ENCODE measurements around the gene DEPDC5.

DEPDC5 gene

DNA sequence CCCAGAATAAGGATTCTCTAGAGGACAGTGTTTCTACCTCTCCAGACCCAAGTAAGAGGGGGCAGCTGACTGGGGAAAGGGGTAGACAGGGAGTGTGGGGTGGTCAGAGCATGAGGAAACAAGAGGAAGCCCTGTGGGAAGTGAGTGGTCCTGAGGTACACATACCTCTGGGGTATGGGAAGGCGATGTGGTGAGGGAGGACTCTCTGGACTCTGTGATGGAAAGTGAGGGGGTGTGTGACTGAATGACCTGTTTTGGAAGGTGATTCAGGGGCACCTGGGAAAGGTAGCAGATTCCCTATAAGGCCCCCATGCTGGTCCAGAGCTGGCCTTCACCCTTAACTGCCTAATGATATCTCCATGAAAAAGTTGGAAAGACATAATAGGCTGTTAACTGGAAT lies 80.1 kb downstream of the DEPDC5 start:
- Histone ChIP-seq H3K4me3 (no peak overlapping the region), H3K9me3 (no peaks in the 10 kb centered on the region), H3K4me1 (no peaks in the 10 kb centered on the region), H3K36me3 (replicated peaks) (peaks cover 4% of the 10 kb centered on the region; the same call in 1 of the 2 replicates), H3K27me3 (ENCODE audit: low read depth) (0 out of 2 replicates have a peak, but pooled peaks cover 3% of the 10 kb centered on the region)
- no peak for DNase-seq (ENCODE audit: low spot score in 2 of 2)
- in situ Hi-C loops (cut with MboI; ENCODE audit: low sequenced_read_pairs) = no loop called here

DNA sequence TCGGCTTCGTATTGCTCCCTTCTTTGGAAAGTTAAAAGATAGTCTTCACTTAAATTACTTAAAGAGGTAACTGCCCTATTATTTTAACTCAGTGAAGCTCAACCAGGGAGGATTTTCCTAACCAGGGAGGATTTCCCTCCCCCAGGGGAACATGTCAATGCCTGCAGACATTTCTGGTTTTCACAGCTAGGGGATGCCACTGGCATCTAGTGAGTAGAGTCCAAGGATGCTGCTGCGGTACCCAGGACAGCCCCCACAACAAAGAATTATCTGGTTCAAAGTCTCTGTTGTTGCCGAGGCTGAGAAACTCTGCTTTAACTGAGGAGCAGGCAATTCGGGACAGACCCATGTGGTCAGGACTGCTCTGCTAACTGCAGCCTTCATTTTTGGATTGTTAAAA lies 82.2 kb downstream of the DEPDC5 start:
- H3K36me3 ChIP-seq (replicated peaks) = 0 out of 2 replicates have a peak, but pooled peaks cover 1% of the 10 kb centered on the region
- H3K4me3 ChIP-seq = no peak overlapping the region
- no peaks in the 10 kb centered on the region for H3K9me3 ChIP-seq
- DNase-seq (ENCODE audit: low spot score in 2 of 2) = no peak
- no peaks in the 10 kb centered on the region for H3K4me1 ChIP-seq
- in situ Hi-C loops (cut with MboI; ENCODE audit: low sequenced_read_pairs) = no loop called here
- 0 out of 2 replicates have a peak, but pooled peaks cover 2% of the 10 kb centered on the region for H3K27me3 ChIP-seq (ENCODE audit: low read depth)

DNA sequence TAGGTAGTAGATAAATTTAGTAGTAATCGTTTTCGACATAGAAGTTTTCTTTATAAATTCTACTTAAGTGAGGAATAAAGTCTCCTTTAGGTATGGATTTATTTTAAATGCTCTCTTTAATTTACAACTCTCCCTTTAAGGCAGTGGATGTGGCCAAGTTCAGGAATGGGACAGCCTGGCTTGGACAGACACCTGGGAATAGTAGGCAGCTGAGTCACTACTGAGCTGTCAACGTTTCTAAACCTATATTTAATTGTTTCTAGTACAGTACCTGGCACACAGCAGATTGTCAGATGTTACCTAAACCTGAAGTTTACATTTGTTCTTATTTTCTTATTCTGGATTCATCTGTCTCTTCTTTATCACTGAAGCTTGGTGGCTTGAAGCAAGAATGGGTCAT lies 85.1 kb downstream of the DEPDC5 start:
- DNase-seq (ENCODE audit: low spot score in 2 of 2) = no peak
- no peaks in the 10 kb centered on the region for H3K4me1 ChIP-seq

DNA sequence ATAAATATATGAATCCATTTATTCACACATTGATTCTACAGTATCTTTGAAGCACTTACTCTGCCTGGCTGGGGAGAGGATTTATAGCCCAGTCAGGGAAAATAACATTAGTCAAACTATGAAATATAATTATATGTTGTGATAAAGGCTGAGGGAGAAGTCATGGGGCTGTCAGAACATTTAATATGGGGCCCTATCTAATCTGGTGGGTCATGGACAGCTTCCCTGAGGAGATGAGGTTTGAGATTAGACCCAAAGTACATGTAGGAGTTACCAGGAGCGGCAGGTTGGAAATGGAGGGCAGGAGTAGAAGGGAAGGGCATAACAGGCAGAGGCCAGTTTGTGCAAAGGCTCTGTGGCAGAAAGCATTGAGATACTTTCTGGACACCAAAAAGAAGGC lies 86.2 kb downstream of the DEPDC5 start:
- H3K36me3 ChIP-seq (replicated peaks) = peaks cover 3% of the 10 kb centered on the region; the same call in 1 of the 2 replicates
- no peaks in the 10 kb centered on the region for H3K4me1 ChIP-seq
- in situ Hi-C loops (cut with MboI; ENCODE audit: low sequenced_read_pairs) = no loop called here
- H3K27me3 ChIP-seq (ENCODE audit: low read depth) = no peaks in the 10 kb centered on the region
- H3K4me3 ChIP-seq = no peak overlapping the region
- H3K9me3 ChIP-seq = no peaks in the 10 kb centered on the region
- no peak for DNase-seq (ENCODE audit: low spot score in 2 of 2)

More for the DNA sequence above, 85.1 kb downstream of the DEPDC5 start:
- in situ Hi-C loops (cut with MboI; ENCODE audit: low sequenced_read_pairs) = no loop called here
- no peaks in the 10 kb centered on the region for H3K27me3 ChIP-seq (ENCODE audit: low read depth)
- H3K36me3 ChIP-seq (replicated peaks) = no peaks in the 10 kb centered on the region
- H3K9me3 ChIP-seq = no peaks in the 10 kb centered on the region
- no peak overlapping the region for H3K4me3 ChIP-seq

DNA sequence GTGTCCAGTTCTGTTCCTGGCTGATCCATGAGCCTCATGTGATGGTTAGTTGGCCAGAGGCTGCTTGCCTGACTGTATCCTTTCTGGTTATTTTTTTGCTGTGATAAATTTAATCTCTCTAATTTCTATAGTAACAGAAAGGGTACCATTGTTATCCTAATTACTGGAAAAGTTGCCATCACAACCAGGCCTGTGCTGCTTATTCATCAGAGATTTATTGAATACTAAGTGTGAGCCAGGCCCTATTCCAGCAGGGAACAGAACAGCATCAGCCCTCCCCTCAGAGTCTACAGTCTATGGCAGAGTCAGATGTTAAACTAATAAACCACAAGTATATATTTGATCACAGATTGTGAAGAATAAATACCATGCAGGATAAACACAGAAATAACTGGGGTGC lies 86.8 kb downstream of the DEPDC5 start:
- no peaks in the 10 kb centered on the region for H3K4me1 ChIP-seq
- in situ Hi-C loops (cut with MboI; ENCODE audit: low sequenced_read_pairs) = no loop called here
- no peak for DNase-seq (ENCODE audit: low spot score in 2 of 2)
- H3K27me3 ChIP-seq (ENCODE audit: low read depth) = no peaks in the 10 kb centered on the region
- H3K36me3 ChIP-seq (replicated peaks) = peaks cover 4% of the 10 kb centered on the region; the same call in 1 of the 2 replicates
- H3K4me3 ChIP-seq = no peak overlapping the region
- H3K9me3 ChIP-seq = no peaks in the 10 kb centered on the region

DNA sequence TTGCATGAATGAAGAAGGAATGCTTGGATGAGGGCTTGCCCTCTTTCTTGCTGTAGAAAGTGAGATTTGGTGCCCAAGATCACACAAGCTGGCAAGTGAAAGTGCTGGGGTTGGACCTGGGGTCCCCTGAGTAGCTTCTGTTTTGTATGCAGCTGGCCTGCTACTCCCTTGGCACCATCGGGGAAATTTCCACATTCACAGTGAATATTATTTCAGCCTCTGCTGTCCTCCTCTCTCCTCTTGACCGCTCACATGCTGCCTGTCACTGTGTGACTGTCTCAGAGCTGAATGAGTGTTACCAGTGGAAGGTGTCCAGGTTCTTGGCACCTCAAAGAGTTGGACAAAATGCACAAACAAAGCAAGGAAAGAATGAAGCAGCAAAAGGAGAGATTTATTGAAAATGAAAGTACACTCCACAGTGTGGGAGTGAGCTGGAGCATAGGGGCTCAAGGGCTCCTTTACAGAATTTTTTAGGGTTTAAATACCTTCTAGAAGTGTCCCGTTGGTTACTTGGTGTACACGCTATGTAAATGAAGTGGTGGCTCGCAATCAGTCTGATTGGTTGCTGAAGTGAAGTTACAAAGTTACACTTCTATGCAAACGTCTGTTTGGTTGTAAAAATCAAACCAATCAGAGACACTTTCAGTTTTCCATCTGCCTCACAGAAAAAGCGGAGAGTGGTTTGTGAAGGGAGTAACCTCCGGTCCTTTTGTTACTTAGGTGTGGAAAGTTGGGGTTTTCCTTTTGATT lies 87.4 kb downstream of the DEPDC5 start:
- no peaks in the 10 kb centered on the region for H3K27me3 ChIP-seq (ENCODE audit: low read depth)
- no peak for DNase-seq (ENCODE audit: low spot score in 2 of 2)
- H3K4me1 ChIP-seq = no peaks in the 10 kb centered on the region
- in situ Hi-C loops (cut with MboI; ENCODE audit: low sequenced_read_pairs) = no loop called here
- no peak overlapping the region for H3K4me3 ChIP-seq
- no peaks in the 10 kb centered on the region for H3K9me3 ChIP-seq
- peaks cover 7% of the 10 kb centered on the region for H3K36me3 ChIP-seq (replicated peaks)

DNA sequence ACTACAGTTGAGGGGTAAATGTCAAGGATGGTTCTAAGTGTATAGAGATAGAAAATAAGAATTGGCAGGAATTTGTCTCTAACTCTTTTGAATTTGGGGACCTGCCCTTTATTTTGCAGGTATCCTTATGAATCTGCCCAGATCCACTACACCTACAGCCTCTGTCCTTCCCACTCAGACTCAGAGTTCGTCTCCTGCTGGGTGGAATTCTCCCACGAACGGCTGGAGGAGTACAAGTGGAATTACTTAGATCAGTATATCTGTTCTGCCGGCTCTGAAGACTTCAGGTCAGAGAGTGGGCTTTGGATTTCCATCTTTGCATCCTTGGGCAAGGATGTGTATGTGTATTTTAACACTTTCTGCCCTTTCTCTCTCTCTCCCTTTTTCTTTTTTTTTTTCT lies 89.7 kb downstream of the DEPDC5 start:
- Histone ChIP-seq H3K4me1 (no peaks in the 10 kb centered on the region), H3K36me3 (replicated peaks) (peaks cover 25% of the 10 kb centered on the region), H3K27me3 (ENCODE audit: low read depth) (no peaks in the 10 kb centered on the region), H3K9me3 (no peaks in the 10 kb centered on the region; the same call in 1 of the 2 replicates), H3K4me3 (no peak overlapping the region)
- DNase-seq (ENCODE audit: low spot score in 2 of 2) = no peak
- in situ Hi-C loops (cut with MboI; ENCODE audit: low sequenced_read_pairs) = no loop called here

DNA sequence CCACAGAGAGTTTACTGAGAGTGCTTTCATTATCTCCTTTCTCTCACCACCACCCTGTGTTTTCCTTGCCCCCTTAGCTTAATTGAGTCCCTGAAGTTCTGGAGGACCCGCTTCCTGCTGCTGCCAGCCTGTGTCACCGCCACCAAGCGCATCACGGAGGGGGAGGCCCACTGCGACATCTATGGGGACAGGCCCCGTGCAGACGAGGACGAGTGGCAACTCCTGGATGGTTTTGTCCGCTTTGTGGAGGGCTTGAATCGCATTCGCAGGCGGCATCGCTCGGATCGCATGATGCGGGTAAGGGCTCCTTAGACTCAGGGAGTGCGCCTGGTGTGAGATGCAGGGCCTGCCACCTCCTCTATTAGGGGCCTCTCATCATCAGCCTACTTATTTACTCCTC lies 91.1 kb downstream of the DEPDC5 start:
- in situ Hi-C loops (cut with MboI; ENCODE audit: low sequenced_read_pairs) = no loop called here
- no peak for DNase-seq (ENCODE audit: low spot score in 2 of 2)
- Histone ChIP-seq H3K4me3 (no peak overlapping the region), H3K27me3 (ENCODE audit: low read depth) (no peaks in the 10 kb centered on the region), H3K9me3 (no peaks in the 10 kb centered on the region; the same call in 1 of the 2 replicates), H3K4me1 (no peaks in the 10 kb centered on the region), H3K36me3 (replicated peaks) (peaks cover 30% of the 10 kb centered on the region)

DNA sequence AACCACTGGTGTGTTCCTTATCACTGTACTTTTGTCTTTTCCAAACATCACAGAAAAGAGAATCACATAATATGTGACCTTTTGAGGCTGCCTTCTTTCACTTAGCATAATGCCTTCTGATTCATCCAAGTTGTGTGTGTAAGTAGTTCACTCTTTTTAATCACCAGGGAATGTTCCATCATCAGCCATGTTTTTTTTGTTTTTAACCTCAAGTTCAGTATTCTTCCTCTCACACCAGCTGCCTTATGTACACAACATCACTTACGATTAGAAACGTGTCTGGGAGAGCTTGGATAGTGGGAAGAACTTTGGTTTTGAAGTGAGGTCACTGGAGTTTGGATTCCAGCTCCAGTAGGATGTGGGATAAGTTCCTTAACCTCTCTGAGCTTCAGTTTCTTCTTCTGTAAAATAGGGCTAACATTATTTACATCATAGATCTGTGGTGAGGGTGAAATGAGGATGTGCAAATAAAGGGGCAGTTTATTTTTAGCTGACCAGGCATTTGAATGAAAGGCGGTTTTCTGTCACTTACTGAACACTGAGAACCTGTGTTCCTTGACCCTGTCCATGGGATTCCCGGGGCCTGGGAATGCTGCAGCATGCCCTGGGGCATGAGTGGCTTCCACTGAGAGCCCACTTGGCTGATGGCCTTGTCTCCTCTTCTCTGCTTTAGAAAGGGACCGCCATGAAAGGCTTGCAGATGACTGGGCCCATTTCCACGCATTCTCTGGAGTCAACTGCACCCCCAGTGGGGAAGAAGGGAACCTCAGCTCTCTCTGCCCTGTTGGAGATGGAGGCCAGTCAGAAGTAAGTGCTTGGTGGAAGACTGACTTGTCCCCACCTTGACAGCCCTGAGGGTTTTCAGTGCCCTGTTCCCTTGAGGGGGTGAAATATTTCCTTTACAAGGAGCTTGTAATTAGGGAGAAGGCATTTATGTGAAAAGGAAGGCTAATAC lies 92.6 kb downstream of the DEPDC5 start:
- Histone ChIP-seq H3K4me1 (no peaks in the 10 kb centered on the region), H3K27me3 (ENCODE audit: low read depth) (no peaks in the 10 kb centered on the region), H3K9me3 (no peaks in the 10 kb centered on the region; the same call in 1 of the 2 replicates), H3K4me3 (no peak overlapping the region), H3K36me3 (replicated peaks) (peaks cover 30% of the 10 kb centered on the region)
- in situ Hi-C loops (cut with MboI; ENCODE audit: low sequenced_read_pairs) = no loop called here
- peak in 1 of 2 experiments; percentile 13 for DNase-seq (ENCODE audit: low spot score in 2 of 2)

DNA sequence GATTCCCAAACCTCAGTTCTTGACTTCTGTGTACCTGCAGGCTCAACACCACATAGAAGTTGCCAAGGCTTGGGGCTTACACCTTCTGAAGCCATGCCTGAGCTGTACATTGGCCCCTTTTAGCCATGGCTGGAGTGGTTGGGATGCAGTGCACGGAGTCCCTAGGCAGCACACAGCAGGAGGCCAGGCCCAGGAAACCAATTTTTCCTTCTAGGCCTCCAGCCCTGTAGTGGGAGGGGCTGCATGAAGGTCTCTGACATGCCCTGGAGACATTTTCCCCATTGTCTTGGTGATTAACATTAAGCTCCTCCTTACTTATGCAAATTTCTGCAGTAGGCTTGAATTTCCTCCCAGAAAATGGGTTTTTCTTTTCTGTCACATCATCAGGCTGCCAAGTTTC lies 94.6 kb downstream of the DEPDC5 start:
- no peaks in the 10 kb centered on the region; the same call in 1 of the 2 replicates for H3K9me3 ChIP-seq
- H3K4me1 ChIP-seq = no peaks in the 10 kb centered on the region
- peaks cover 30% of the 10 kb centered on the region for H3K36me3 ChIP-seq (replicated peaks)
- in situ Hi-C loops (cut with MboI; ENCODE audit: low sequenced_read_pairs) = no loop called here
- no peak overlapping the region for H3K4me3 ChIP-seq
- DNase-seq (ENCODE audit: low spot score in 2 of 2) = peak in 1 of 2 experiments; percentile 12
- H3K27me3 ChIP-seq (ENCODE audit: low read depth) = no peaks in the 10 kb centered on the region

DNA sequence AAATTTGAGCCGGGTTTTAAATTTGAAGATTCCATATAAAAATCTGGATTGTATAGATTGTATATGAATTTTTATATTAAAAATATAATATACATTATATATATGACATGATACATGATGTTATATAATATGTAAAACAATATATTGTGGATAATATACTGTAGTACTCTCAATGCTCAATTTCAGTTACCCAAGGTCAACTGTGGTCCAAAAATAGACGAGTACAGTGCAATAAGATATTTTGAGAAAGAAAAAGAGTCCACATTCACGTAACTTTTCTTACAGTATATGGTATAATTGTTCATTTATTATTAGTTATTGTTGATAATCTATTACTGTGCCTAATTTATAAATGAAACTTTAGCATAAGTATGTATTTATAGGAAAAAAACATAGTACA lies 96.3 kb downstream of the DEPDC5 start:
- no peaks in the 10 kb centered on the region; the same call in 1 of the 2 replicates for H3K9me3 ChIP-seq
- peaks cover 26% of the 10 kb centered on the region for H3K36me3 ChIP-seq (replicated peaks)
- H3K27me3 ChIP-seq (ENCODE audit: low read depth) = no peaks in the 10 kb centered on the region
- no peaks in the 10 kb centered on the region for H3K4me1 ChIP-seq
- in situ Hi-C loops (cut with MboI; ENCODE audit: low sequenced_read_pairs) = no loop called here
- DNase-seq (ENCODE audit: low spot score in 2 of 2) = no peak
- H3K4me3 ChIP-seq = no peak overlapping the region

DNA sequence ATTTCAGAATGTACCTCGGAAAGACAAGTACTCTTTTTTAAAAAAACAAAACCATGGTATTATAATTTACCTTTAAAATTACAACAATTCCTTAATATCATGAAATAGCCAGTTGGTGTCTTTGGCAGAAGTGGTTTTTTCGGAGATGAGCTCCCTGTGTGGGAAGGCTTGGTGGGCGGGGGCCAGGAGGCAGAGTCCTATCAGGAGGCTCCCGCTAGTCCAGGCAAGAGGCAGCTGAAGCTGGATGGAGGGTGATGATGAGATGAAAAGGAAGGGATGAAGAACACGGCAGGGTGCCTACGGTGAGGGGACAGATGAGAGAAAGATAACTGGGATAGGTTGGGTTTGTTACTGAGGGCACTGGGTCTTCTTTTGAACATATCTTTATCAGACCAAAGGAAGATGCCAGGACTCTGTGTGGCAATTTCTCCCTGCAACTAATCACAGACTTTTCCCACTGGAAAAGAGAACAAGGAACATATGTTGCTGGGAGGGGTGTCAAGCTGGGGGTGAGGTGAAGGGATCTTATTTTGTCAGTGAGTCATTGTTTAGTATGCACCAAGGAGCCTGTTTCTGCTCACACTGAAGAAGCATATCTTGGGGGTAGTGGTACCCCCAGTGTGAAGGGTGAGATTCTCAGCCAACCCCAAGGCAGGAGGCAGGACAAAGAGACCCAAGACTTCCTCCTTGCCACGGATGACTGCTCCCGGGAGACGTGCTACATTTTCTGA lies 99.0 kb downstream of the DEPDC5 start:
- in situ Hi-C loops (cut with MboI; ENCODE audit: low sequenced_read_pairs) = no loop called here
- peaks cover 16% of the 10 kb centered on the region for H3K36me3 ChIP-seq (replicated peaks)
- DNase-seq (ENCODE audit: low spot score in 2 of 2) = no peak

DNA sequence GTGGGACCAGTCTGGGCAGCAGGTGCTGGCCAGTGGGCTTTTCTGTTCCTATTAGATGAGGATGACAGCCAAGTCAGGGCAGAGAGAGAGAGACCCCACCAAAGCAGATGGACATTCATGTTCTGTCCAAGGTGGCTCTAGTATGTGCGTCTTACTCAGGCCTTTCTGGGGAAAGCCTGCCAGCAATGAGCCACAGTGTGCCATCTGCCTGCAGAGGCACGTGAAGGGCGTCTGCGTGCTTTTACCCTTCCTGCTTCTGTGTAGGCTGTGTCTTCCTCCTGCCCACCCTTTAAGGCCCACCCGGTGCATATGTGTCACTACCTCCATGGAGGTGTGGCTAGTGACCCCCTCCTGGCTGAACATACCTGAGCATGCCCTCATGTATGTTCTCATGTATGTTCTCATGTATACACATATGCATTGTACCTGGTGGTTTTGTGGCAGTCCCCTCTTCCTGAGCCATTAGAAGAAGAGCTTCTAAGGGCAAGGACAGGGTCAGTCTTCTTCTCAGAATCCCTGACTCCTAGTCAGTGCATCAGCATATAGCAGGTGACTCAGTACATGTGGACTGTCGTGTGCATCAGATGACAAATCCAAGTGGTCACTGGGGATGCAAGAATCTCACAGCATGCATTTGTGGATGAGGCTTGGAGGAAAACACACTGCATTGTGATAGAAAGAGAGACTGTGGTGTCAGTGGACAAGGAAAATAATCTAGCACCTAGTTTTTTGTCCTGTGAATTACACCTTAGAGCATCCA lies 100.1 kb downstream of the DEPDC5 start:
- DNase-seq (ENCODE audit: low spot score in 2 of 2) = no peak
- Histone ChIP-seq H3K36me3 (replicated peaks) (peaks cover 7% of the 10 kb centered on the region; the same call in 1 of the 2 replicates), H3K4me1 (no peaks in the 10 kb centered on the region; the same call in 1 of the 2 replicates), H3K4me3 (no peak overlapping the region), H3K9me3 (no peaks in the 10 kb centered on the region), H3K27me3 (ENCODE audit: low read depth) (no peaks in the 10 kb centered on the region)
- in situ Hi-C loops (cut with MboI; ENCODE audit: low sequenced_read_pairs) = no loop called here

More for the DNA sequence above, 99.0 kb downstream of the DEPDC5 start:
- Histone ChIP-seq H3K27me3 (ENCODE audit: low read depth) (no peaks in the 10 kb centered on the region), H3K4me1 (no peaks in the 10 kb centered on the region; the same call in 1 of the 2 replicates), H3K4me3 (no peak overlapping the region), H3K9me3 (no peaks in the 10 kb centered on the region; the same call in 1 of the 2 replicates)
